ENCODE results near the gene SLC23A1.

The SLC23A1 gene

GRCh38 chr5:139406963-139407362, 23.9 kb upstream of the SLC23A1 start:
- no peak for FAIRE-seq

GRCh38 chr5:139404484-139404840, 21.4 kb upstream of the SLC23A1 start:
- no peak for FAIRE-seq

- FAIRE-seq: peak; percentile 80
These were observed 20.8 kb upstream of the SLC23A1 start, which contains the start of gene SPATA24 for GRCh38 chr5:139403787-139404483. Gene SPATA24 (minus strand): TSS chr5:139404089. CDS start chr5:139404060, 29 bp downstream.

- FAIRE-seq: no peak
These were observed 20.3 kb upstream of the SLC23A1 start for GRCh38 chr5:139403418-139403786.

- FAIRE-seq: no peak
These were observed 19.6 kb upstream of the SLC23A1 start for GRCh38 chr5:139402561-139403158.

- no peak for FAIRE-seq
These were observed 18.4 kb upstream of the SLC23A1 start for GRCh38 chr5:139401546-139401945.

GRCh38 chr5:139399501-139400121, 16.5 kb upstream of the SLC23A1 start:
- no peak for FAIRE-seq

GRCh38 chr5:139397921-139398320, 14.8 kb upstream of the SLC23A1 start:
- FAIRE-seq: no peak

- no peak for FAIRE-seq
These were observed 13.6 kb upstream of the SLC23A1 start for GRCh38 chr5:139396691-139397090.

GRCh38 chr5:139395844-139396640, 12.9 kb upstream of the SLC23A1 start:
- FAIRE-seq: no peak

GRCh38 chr5:139394654-139395566, 11.8 kb upstream of the SLC23A1 start, which contains the start of gene PROB1:
Gene PROB1 (minus strand): TSS chr5:139395104. CDS start chr5:139395081, 23 bp downstream.
- no peak for FAIRE-seq

- FAIRE-seq: no peak
These were observed 11.1 kb upstream of the SLC23A1 start for GRCh38 chr5:139394123-139394653.

GRCh38 chr5:139393497-139394122, 10.5 kb upstream of the SLC23A1 start:
- no peak for FAIRE-seq

GRCh38 chr5:139392678-139393496, 9.8 kb upstream of the SLC23A1 start:
- no peak for FAIRE-seq

- no peak for FAIRE-seq
These were observed 9.2 kb upstream of the SLC23A1 start for GRCh38 chr5:139392324-139392677.

GRCh38 chr5:139391570-139392323, 8.7 kb upstream of the SLC23A1 start:
- no peak for FAIRE-seq

- no peak for FAIRE-seq
These were observed 7.8 kb upstream of the SLC23A1 start for GRCh38 chr5:139390639-139391569.

Measured in A204.1 (cell line).